ENCODE measurements around the gene PJVK.
A peak's percentile ranks its signal among the peaks of the same experiment; 100 is the strongest.

The PJVK gene

DNA sequence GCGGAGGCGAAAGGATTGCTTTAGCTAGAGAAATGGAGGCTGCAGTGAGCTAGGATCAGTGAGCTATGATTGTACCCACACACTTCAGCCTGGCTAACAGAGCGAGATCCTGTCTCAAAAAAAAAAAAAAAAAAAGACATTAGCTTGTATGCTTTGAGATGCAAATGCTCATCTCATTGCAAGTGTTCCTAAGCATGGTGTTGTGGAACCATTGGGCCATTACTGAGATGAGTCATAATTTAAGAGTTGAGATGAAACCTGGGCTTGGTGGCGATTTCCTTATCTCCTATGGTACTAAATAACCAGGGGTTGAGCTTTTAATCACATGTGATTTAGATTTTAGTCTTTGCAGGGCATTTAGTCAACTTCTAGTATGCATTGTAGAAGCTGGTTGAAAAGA, 31.3 kb downstream of the PJVK start:
- Histone ChIP-seq H3K27ac (no peak overlapping the region), H3K9me3 (no peaks in the 10 kb centered on the region), H3K36me3 (peaks cover 0 to 19% (median 0%) of the 10 kb centered on the region in 3 donors), H3K4me1 (peaks cover 0 to 61% (median 43%) of the 10 kb centered on the region in 4 donors), H3K4me3 (peak overlapping the region; percentile 89 to 92), H3K27me3 (no peaks in the 10 kb centered on the region)
- no peak for DNase-seq
- TF ChIP-seq, protein P1, sequence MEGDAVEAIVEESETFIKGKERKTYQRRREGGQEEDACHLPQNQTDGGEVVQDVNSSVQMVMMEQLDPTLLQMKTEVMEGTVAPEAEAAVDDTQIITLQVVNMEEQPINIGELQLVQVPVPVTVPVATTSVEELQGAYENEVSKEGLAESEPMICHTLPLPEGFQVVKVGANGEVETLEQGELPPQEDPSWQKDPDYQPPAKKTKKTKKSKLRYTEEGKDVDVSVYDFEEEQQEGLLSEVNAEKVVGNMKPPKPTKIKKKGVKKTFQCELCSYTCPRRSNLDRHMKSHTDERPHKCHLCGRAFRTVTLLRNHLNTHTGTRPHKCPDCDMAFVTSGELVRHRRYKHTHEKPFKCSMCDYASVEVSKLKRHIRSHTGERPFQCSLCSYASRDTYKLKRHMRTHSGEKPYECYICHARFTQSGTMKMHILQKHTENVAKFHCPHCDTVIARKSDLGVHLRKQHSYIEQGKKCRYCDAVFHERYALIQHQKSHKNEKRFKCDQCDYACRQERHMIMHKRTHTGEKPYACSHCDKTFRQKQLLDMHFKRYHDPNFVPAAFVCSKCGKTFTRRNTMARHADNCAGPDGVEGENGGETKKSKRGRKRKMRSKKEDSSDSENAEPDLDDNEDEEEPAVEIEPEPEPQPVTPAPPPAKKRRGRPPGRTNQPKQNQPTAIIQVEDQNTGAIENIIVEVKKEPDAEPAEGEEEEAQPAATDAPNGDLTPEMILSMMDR (IDR thresholded peaks at IDR 0.05) = no peak
- intact Hi-C loops (cut with DNase I; ENCODE audit: low total_unique reads) = no loop called here

DNA sequence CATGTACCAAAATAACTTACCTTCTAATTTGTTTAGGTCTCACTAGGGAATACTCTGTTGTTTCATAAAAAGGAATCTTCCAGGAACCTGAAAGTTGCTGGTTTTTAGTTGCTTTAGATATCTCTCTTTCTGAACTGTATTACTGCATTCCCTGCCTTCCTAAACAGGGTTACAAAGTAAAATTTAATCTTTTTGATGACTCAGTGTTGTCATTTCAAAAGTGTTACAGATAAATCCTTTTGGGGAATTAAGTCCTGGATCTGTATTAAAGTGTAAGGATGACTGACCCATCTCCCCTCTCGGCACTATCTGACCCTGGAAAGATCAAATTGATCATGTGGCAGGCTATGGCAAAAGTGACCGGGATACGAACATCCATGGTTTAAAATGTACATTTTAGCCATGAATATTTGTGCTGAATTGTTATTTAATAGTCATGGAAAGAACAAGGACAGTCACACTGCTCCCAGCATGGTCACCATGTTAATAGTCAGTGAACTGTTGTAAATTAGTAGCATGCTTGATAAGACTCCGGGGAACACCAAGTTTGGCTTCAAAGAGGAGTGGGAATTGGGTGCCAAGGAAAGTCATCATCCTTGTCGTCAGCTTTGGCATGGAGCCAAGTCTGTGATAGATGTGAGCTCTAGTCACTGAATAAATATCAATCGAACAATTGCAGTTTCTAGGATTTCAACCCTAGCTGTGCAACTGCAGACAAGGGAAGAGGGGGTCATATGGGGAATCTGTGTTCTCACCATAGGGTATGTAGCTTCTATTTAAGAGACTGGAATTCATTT, 33.3 kb downstream of the PJVK start:
- Histone ChIP-seq H3K9me3 (no peaks in the 10 kb centered on the region), H3K4me1 (peaks cover 0 to 49% (median 40%) of the 10 kb centered on the region in 4 donors), H3K27ac (no peak overlapping the region), H3K27me3 (no peaks in the 10 kb centered on the region), H3K36me3 (peaks cover 0 to 19% (median 0%) of the 10 kb centered on the region in 3 donors), H3K4me3 (no peak overlapping the region)
- TF ChIP-seq, protein P1 (IDR thresholded peaks at IDR 0.05) = no peak
- intact Hi-C loops (cut with DNase I; ENCODE audit: low total_unique reads) = no loop called here
- no peak for DNase-seq

DNA sequence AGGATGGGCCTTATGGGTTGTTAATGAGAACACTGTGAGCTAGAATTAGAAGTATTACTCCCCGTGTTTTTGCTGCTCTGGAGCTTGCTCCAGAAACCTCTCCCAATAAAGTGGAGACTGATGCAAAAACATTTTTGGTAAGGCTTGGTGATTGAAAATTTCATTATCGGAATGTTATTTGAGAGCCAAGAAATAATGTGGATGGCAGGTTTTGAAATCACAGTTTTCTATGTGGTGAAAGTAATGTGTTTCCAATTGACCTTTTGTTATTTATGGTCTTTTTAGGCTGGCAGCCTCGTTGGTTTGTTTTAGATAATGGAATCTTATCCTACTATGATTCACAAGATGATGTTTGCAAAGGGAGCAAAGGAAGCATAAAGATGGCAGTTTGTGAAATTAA, 34.2 kb downstream of the PJVK start:
- no peak overlapping the region for H3K4me3 ChIP-seq
- no peak for DNase-seq
- peaks cover 0 to 20% (median 5%) of the 10 kb centered on the region in 3 donors for H3K36me3 ChIP-seq
- peaks cover 0 to 46% (median 37%) of the 10 kb centered on the region in 4 donors for H3K4me1 ChIP-seq
- intact Hi-C loops (cut with DNase I; ENCODE audit: low total_unique reads) = no loop called here
- H3K27me3 ChIP-seq = no peaks in the 10 kb centered on the region
- TF ChIP-seq, protein P1 (IDR thresholded peaks at IDR 0.05) = no peak
- no peaks in the 10 kb centered on the region for H3K9me3 ChIP-seq
- no peak overlapping the region for H3K27ac ChIP-seq

DNA sequence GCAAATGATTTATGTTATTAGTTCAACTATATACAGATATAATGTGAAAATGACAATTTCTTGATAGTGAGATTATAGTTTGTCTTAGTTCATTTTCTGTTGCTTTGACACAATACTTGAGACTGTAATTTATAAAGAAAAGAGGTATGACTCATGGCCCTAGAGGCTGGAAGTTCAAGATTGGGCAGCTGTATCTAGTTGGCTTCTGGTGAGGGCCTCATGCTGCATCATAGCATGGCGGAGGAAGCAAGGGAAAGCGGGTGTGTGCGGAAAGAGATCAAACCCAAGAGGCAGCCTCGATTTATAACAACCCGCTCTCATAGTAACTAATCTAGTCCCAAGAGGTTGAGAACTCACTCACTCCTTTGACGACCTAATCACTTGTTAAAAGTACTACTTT, 40.4 kb downstream of the PJVK start:
- Histone ChIP-seq H3K27me3 (no peaks in the 10 kb centered on the region), H3K4me3 (no peak overlapping the region), H3K9me3 (no peaks in the 10 kb centered on the region), H3K36me3 (peaks cover 41 to 65% (median 52%) of the 10 kb centered on the region in 3 donors), H3K4me1 (no peaks in the 10 kb centered on the region), H3K27ac (no peak overlapping the region)
- DNase-seq = no peak
- intact Hi-C loops (cut with DNase I; ENCODE audit: low total_unique reads) = no loop called here
- TF ChIP-seq, protein P1 (IDR thresholded peaks at IDR 0.05) = no peak

DNA sequence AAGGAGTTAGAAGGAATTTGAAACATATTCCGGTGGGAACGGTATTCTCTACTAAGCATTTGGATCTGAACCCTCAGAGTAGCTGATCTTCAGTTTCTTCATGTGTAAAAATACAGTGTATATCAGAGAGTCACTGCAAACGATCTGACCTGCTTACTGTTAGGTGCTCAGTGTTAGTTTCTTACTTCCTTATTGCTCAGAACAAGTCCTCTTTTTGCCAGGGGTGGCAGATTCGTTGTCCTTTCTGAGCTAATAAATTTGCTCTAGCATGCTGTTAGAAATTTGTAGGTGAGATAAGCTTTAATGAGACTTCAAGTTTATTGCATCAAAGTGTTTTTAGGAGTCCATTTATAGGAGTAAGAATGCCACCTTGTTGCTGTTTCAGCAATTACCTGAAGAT, 44.9 kb downstream of the PJVK start:
- intact Hi-C loops (cut with DNase I; ENCODE audit: low total_unique reads) = no loop called here
- H3K27me3 ChIP-seq = no peaks in the 10 kb centered on the region
- H3K27ac ChIP-seq = no peak overlapping the region
- H3K9me3 ChIP-seq = no peaks in the 10 kb centered on the region
- no peaks in the 10 kb centered on the region for H3K4me1 ChIP-seq
- no peak overlapping the region for H3K4me3 ChIP-seq
- H3K36me3 ChIP-seq = peaks cover 65 to 86% (median 69%) of the 10 kb centered on the region in 3 donors
- TF ChIP-seq, protein P1 (IDR thresholded peaks at IDR 0.05) = no peak
- DNase-seq = no peak
